Ishikawa (cell line): ENCODE measurements around the gene IBTK.

Source experiments
- CEBPB ChIP-seq: IDR thresholded peaks from 2 replicates; pipeline ENCODE4 v1.6.1; 2012
- CREB1 ChIP-seq: IDR thresholded peaks from 2 replicates; pipeline ENCODE4 v1.6.1; 2012; ENCODE audit warnings: low read depth
- EGR1 ChIP-seq: IDR thresholded peaks from 2 replicates; pipeline ENCODE4 v1.6.1; 2012
- EP300 ChIP-seq: IDR thresholded peaks from 2 replicates; pipeline ENCODE4 v1.6.1; 2012; ENCODE audit warnings: borderline replicate concordance
- FOXM1 ChIP-seq: IDR thresholded peaks from 2 replicates; pipeline ENCODE4 v1.6.1; 2012; ENCODE audit warnings: low read depth, borderline replicate concordance
- NFIC ChIP-seq: IDR thresholded peaks from 2 replicates; pipeline ENCODE4 v1.6.1; 2012
- RAD21 ChIP-seq: IDR thresholded peaks from 2 replicates; pipeline ENCODE4 v1.6.1; 2012; ENCODE audit warnings: low read depth
- TAF1 ChIP-seq: IDR thresholded peaks from 2 replicates; pipeline ENCODE4 v1.6.1; 2012; ENCODE audit warnings: low read depth, mild to moderate bottlenecking
- TCF12 ChIP-seq: IDR thresholded peaks from 2 replicates; pipeline ENCODE4 v1.6.1; 2012; ENCODE audit warnings: low read depth
- TEAD4 ChIP-seq: IDR thresholded peaks from 2 replicates; pipeline ENCODE4 v1.6.1; 2012
- YY1 ChIP-seq: IDR thresholded peaks from 2 replicates; pipeline ENCODE4 v1.6.1; 2012; ENCODE audit warnings: low read depth
- ZBTB7A ChIP-seq: IDR thresholded peaks from 2 replicates; pipeline ENCODE4 v1.6.1; 2012; ENCODE audit warnings: low read depth
- TF ChIP-seq, protein P1 (sequence below): IDR thresholded peaks from 2 replicates; pipeline ENCODE4 v1.6.1; 2012
- TF ChIP-seq, protein P2 (sequence below): IDR thresholded peaks from 2 replicates; pipeline ENCODE4 v1.6.1; 2012; ENCODE audit warnings: low read depth, mild to moderate bottlenecking
- TF ChIP-seq, protein P3 (sequence below): IDR thresholded peaks from 2 replicates; pipeline ENCODE4 v1.6.1; 2012

IBTK gene

DNA sequence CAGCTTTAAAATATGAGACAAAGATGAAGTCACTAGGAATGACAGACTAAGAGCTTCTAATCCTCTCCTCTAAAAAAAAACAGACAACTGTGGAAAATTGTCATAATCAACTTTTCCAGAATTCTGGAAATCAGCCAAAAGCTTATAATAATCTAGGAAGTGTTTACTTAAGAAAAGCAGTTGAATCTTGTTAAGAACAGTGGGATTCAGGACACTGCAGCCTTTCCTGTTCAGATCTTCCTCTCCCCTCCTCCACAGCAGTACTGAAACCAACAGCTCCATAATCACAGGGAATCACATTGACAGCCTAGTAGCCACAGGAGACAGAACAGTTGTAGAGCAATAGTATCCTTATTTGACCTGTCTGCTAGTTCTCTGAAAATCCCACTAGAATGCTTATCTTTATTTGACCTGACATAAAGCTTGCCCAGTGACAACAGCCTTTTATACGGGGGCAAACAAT lies 41.6 kb downstream of the IBTK start:
- TF ChIP-seq EGR1 = no peak
- TF ChIP-seq NFIC = no peak

DNA sequence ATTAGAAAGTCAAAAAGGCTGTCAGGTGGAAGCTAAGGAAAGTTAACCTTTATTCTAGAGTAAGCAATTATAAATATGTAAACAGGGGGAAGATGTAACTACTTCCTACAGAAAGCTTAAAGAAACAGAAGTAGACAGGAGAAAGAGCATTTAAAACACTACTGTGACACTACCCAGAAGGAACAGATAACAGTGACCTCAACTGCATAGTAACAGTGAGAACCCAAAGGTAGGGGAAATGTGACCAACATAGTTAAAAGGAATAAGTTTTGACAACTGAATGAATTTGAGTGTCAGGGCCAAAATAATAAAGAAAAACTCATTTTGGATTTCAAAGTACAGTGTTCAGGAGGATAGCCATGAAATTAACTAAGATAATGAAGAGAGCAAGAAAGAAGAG lies 43.5 kb downstream of the IBTK start:
- TF ChIP-seq, protein P1, sequence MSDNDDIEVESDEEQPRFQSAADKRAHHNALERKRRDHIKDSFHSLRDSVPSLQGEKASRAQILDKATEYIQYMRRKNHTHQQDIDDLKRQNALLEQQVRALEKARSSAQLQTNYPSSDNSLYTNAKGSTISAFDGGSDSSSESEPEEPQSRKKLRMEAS = no peak
- TF ChIP-seq, protein P2, sequence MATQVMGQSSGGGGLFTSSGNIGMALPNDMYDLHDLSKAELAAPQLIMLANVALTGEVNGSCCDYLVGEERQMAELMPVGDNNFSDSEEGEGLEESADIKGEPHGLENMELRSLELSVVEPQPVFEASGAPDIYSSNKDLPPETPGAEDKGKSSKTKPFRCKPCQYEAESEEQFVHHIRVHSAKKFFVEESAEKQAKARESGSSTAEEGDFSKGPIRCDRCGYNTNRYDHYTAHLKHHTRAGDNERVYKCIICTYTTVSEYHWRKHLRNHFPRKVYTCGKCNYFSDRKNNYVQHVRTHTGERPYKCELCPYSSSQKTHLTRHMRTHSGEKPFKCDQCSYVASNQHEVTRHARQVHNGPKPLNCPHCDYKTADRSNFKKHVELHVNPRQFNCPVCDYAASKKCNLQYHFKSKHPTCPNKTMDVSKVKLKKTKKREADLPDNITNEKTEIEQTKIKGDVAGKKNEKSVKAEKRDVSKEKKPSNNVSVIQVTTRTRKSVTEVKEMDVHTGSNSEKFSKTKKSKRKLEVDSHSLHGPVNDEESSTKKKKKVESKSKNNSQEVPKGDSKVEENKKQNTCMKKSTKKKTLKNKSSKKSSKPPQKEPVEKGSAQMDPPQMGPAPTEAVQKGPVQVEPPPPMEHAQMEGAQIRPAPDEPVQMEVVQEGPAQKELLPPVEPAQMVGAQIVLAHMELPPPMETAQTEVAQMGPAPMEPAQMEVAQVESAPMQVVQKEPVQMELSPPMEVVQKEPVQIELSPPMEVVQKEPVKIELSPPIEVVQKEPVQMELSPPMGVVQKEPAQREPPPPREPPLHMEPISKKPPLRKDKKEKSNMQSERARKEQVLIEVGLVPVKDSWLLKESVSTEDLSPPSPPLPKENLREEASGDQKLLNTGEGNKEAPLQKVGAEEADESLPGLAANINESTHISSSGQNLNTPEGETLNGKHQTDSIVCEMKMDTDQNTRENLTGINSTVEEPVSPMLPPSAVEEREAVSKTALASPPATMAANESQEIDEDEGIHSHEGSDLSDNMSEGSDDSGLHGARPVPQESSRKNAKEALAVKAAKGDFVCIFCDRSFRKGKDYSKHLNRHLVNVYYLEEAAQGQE = no peak

DNA sequence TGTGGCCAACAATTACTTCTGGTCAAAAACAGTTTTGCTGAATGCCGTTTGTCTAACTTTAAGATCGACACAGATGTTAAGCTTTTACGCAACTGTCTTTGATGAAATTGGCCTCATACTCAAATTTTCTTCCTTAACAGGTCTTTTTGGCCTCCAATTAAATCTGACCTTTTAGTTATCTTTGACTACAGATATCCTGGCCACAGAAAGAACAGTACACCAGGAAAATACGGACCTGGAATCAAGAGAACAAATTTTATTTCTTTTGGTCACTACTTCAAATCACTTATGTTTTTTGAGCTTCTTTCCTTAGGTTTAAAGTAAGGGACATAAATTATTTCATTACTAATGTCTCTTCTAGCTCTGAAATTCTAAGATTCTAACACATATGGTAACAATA lies 49.8 kb downstream of the IBTK start:
- TF ChIP-seq YY1 (no peak), EGR1 (no peak), TCF12 (no peak), ZBTB7A (no peak), CREB1 (no peak)
- TF ChIP-seq, protein P1 = no peak
- TF ChIP-seq, protein P3, sequence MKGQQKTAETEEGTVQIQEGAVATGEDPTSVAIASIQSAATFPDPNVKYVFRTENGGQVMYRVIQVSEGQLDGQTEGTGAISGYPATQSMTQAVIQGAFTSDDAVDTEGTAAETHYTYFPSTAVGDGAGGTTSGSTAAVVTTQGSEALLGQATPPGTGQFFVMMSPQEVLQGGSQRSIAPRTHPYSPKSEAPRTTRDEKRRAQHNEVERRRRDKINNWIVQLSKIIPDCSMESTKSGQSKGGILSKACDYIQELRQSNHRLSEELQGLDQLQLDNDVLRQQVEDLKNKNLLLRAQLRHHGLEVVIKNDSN = no peak

DNA sequence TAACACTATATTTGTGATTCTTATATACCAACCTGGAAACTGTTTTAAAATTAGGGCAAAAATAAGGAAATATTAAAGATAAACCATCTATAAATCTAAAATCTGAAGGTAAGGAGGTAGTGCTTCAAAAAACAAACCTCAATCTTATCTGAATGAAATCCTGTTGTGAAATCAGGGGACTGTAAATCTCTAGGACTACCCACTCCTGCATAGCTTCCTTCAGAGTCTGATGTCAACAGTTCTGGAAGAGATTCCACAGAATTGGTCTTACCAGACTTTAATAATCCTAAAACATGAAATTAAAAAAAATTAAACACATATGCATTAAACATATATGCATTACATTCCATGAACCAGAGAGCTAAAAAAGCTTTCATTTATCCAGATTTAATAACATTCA lies 51.4 kb downstream of the IBTK start:
- no peak for TF ChIP-seq EGR1
- TF ChIP-seq NFIC = no peak
- no peak for TF ChIP-seq FOXM1
- TF ChIP-seq EP300 = no peak
- TF ChIP-seq, protein P3 = no peak
- TF ChIP-seq TCF12 = no peak
- TF ChIP-seq CEBPB = no peak
- TF ChIP-seq, protein P2 = no peak
- no peak for TF ChIP-seq YY1
- no peak for TF ChIP-seq RAD21
- TF ChIP-seq TEAD4 = no peak
- no peak for TF ChIP-seq CREB1
- no peak for TF ChIP-seq ZBTB7A
- TF ChIP-seq, protein P1 = no peak
- no peak for TF ChIP-seq TAF1

DNA sequence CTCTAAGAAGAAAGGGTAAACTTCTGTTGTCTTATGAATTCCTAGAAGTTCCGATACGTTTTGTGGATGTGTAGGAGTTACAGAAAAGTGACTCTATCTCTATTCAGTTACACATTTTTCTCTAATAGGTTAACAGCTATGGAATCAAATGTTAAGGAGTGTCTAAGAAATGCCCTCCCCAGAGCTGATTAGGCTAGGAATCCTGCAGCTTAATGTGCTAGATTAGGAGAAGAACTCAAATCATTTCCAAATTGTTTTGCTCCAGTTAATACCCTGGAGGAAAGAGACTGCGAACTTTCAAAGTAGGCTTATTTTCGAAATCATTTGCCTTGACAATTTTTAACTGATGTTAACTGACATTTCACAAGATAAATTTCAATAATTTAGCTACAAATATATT lies 51.9 kb downstream of the IBTK start:
- TF ChIP-seq EP300 (no peak), FOXM1 (no peak), TCF12 (no peak), YY1 (no peak), CEBPB (no peak)
- TF ChIP-seq, protein P2 = no peak
- TF ChIP-seq, protein P3 = no peak
